Colonic mucosa (tissue), 4 donors: ENCODE data around the gene AP1G1. TPM values are rescaled to one million over a fixed set of nuclear protein-coding genes. Genes with fewer than 3 reads are reported as not detected.
"Not testable (repeated sequence)": the region's sequence is repeated elsewhere in the genome, so short reads cannot be mapped to it uniquely, and the experiment has no call there.

Source experiments
- DNase-seq: peaks from one replicate; pipeline ENCODE4 v3.0.0-alpha.2; 2020
- H3K27ac ChIP-seq: fragments of 200-600 bp; one replicate; pipeline ENCODE4 v1.8.0; 2021
- H3K27me3 ChIP-seq: fragments of 200-600 bp; one replicate; pipeline ENCODE4 v1.8.0; 2021
- H3K36me3 ChIP-seq: fragments of 200-600 bp; one replicate; pipeline ENCODE4 v1.8.0; 2021
- H3K4me1 ChIP-seq: fragments of 200-600 bp; one replicate; pipeline ENCODE4 v1.8.0; 2021; ENCODE audit warnings: mild to moderate bottlenecking
- H3K4me3 ChIP-seq: fragments of 200-600 bp; one replicate; pipeline ENCODE4 v1.8.0; 2021
- H3K9ac ChIP-seq, 2 donors: one replicate each; pipeline ENCODE4 v1.7.0; 2013; ENCODE audit warnings: control low read depth in 2 of 2, low read depth in 2 of 2, low read length in 2 of 2
- H3K9me3 ChIP-seq: fragments of 200-600 bp; one replicate; pipeline ENCODE4 v1.8.0; 2021
- CTCF ChIP-seq: fragments of 200-600 bp; IDR thresholded peaks from one replicate; pipeline ENCODE4 v1.8.0; 2022; ENCODE audit warnings: antibody characterized with exemption, mild to moderate bottlenecking
- intact Hi-C: fragments of 100-400 bp; cut with DNase I; formaldehyde crosslinking; loops from one replicate; pipeline ENCODE4 v1.14.1; 2022
- total RNA-seq, 2 donors: library from RNA; stranded (reverse); fragmentation: NEBNext Ultra II Directional in 1 of 2; extraction: Animal tissue kit (Norgen Biotek cat#: 25700) in 1 of 2; gene quantifications; one replicate each; pipeline ENCODE4 v1.2.1, GENCODE V29; 2021
- donor health status: healthy.
- donor health status: DM: no; HTN: no; CAD: no.
- donor health status: DM: no; HTN: no; CAD: no.

AP1G1 gene
- total RNA-seq, 2 donors from 2014 or later: 101 to 102 TPM

- DNase-seq: peak; percentile 92
- H3K27me3 ChIP-seq: no peaks in the 10 kb centered on the region
- no peak for TF ChIP-seq CTCF
- peak within 1 kb of the TSS; percentile 98 for H3K4me3 ChIP-seq
- peak within 1 kb of the TSS; percentile 76 for H3K27ac ChIP-seq
- H3K4me1 ChIP-seq: peaks cover 4% of the 10 kb centered on the region
- H3K9me3 ChIP-seq: no peaks in the 10 kb centered on the region
- H3K9ac ChIP-seq: peak within 1 kb of the TSS; percentile 89 to 96
- intact Hi-C loops: no loop called here
- H3K36me3 ChIP-seq: no peaks in the 10 kb centered on the region
These were observed 37.2 kb upstream of the AP1G1 start, which contains the start of gene ATXN1L for GRCh38 chr16:71845639-71846430. TSS of gene ATXN1L (plus strand) at chr16:71845976. CDS start at chr16:71849741, 3,765 bp downstream.

- Histone ChIP-seq H3K27ac (no peak overlapping the region), H3K4me1 (peaks cover 4% of the 10 kb centered on the region), H3K27me3 (no peaks in the 10 kb centered on the region), H3K9ac (no peak overlapping the region), H3K4me3 (no peak overlapping the region), H3K36me3 (no peaks in the 10 kb centered on the region), H3K9me3 (no peaks in the 10 kb centered on the region)
- DNase-seq: no peak
- TF ChIP-seq CTCF: no peak
- intact Hi-C loops: no loop called here
These were observed 34.9 kb upstream of the AP1G1 start for GRCh38 chr16:71843572-71843971.

- Histone ChIP-seq H3K27ac (no peak overlapping the region), H3K4me3 (no peak overlapping the region), H3K36me3 (no peaks in the 10 kb centered on the region), H3K9me3 (no peaks in the 10 kb centered on the region), H3K9ac (no peak overlapping the region), H3K4me1 (no peaks in the 10 kb centered on the region), H3K27me3 (no peaks in the 10 kb centered on the region)
- no peak for DNase-seq
- no peak for TF ChIP-seq CTCF
- intact Hi-C loops: no loop called here
These were observed 31.4 kb upstream of the AP1G1 start for GRCh38 chr16:71840052-71840451.

- H3K4me3 ChIP-seq: no peak overlapping the region
- DNase-seq: no peak
- H3K36me3 ChIP-seq: no peaks in the 10 kb centered on the region
- no peaks in the 10 kb centered on the region for H3K4me1 ChIP-seq
- no peak overlapping the region for H3K9ac ChIP-seq
- intact Hi-C loops: no loop called here
- H3K9me3 ChIP-seq: no peaks in the 10 kb centered on the region
- no peaks in the 10 kb centered on the region for H3K27me3 ChIP-seq
- no peak overlapping the region for H3K27ac ChIP-seq
- TF ChIP-seq CTCF: no peak
These were observed 28.5 kb upstream of the AP1G1 start for GRCh38 chr16:71837150-71837549.

- H3K36me3 ChIP-seq: no peaks in the 10 kb centered on the region
- no peaks in the 10 kb centered on the region for H3K9me3 ChIP-seq
- TF ChIP-seq CTCF: no peak
- no peak overlapping the region for H3K9ac ChIP-seq
- no peak overlapping the region for H3K4me3 ChIP-seq
- intact Hi-C loops: no loop called here
- no peak overlapping the region for H3K27ac ChIP-seq
- H3K4me1 ChIP-seq: no peaks in the 10 kb centered on the region
- H3K27me3 ChIP-seq: no peaks in the 10 kb centered on the region
- DNase-seq: no peak
These were observed 25.7 kb upstream of the AP1G1 start for GRCh38 chr16:71834291-71834690.

GRCh38 chr16:71832112-71832511 is 23.5 kb upstream of the AP1G1 start:
- H3K9ac ChIP-seq, H3K4me3 ChIP-seq, H3K27me3 ChIP-seq, H3K4me1 ChIP-seq, H3K9me3 ChIP-seq, DNase-seq, H3K36me3 ChIP-seq, H3K27ac ChIP-seq, intact Hi-C loops: not testable (repeated sequence)

- H3K4me3 ChIP-seq, H3K4me1 ChIP-seq, intact Hi-C loops, H3K9ac ChIP-seq, H3K27me3 ChIP-seq, H3K9me3 ChIP-seq, DNase-seq, H3K27ac ChIP-seq, H3K36me3 ChIP-seq: not testable (repeated sequence)
These were observed 23.1 kb upstream of the AP1G1 start for GRCh38 chr16:71831698-71832097.
